ENCODE measurements around the gene ACBD3.
"Not testable (repeated sequence)": the region's sequence is repeated elsewhere in the genome, so short reads cannot be mapped to it uniquely, and the experiment has no call there.

- not testable (repeated sequence) for TF ChIP-seq CTCF (IDR thresholded peaks at IDR 0.05; ENCODE audit: insufficient read depth, low read length); POLR2AphosphoS5 (IDR thresholded peaks at IDR 0.05; ENCODE audit: low read depth); REST (IDR thresholded peaks at IDR 0.05; ENCODE audit: insufficient replicate concordance, low read depth)
Measured at GRCh38 chr1:226202666-226203065, 16.1 kb upstream of the ACBD3 start.
